Non-pigmented ciliary epithelial cell (primary cell): Measurements from ENCODE around the gene COL4A6.

Experiments
- DNase-seq: peaks from one replicate; pipeline ENCODE4 v3.0.0-alpha.2; 2010; ENCODE audit warnings: low read depth

The COL4A6 gene

GRCh38 chrX:108270739-108271396 is 167.4 kb downstream of the COL4A6 start:
- no peak for DNase-seq

GRCh38 chrX:108270280-108270679 is 167.9 kb downstream of the COL4A6 start:
- no peak for DNase-seq

GRCh38 chrX:108268434-108269080 is 169.7 kb downstream of the COL4A6 start:
- DNase-seq = no peak

- no peak for DNase-seq
Measured at GRCh38 chrX:108267557-108267956, 170.7 kb downstream of the COL4A6 start.

- no peak for DNase-seq
Measured at GRCh38 chrX:108264376-108264775, 173.8 kb downstream of the COL4A6 start.

- peak; percentile 35 for DNase-seq
Measured at GRCh38 chrX:108261549-108262203, 176.5 kb downstream of the COL4A6 start.

GRCh38 chrX:108257556-108257955 is 180.7 kb downstream of the COL4A6 start:
- DNase-seq = no peak

GRCh38 chrX:108254636-108255035 is 183.6 kb downstream of the COL4A6 start:
- DNase-seq = no peak

- no peak for DNase-seq
Measured at GRCh38 chrX:108250654-108251579, 187.3 kb downstream of the COL4A6 start.

GRCh38 chrX:108246304-108246954 is 191.8 kb downstream of the COL4A6 start:
- DNase-seq = no peak

GRCh38 chrX:108245462-108245861 is 192.8 kb downstream of the COL4A6 start:
- no peak for DNase-seq

GRCh38 chrX:108235986-108236385 is 202.2 kb downstream of the COL4A6 start:
- no peak for DNase-seq

- no peak for DNase-seq
Measured at GRCh38 chrX:108230574-108230973, 207.6 kb downstream of the COL4A6 start.

- no peak for DNase-seq
Measured at GRCh38 chrX:108224727-108225621, 213.2 kb downstream of the COL4A6 start.

- DNase-seq = no peak
Measured at GRCh38 chrX:108224218-108224617, 214.0 kb downstream of the COL4A6 start.

- no peak for DNase-seq
Measured at GRCh38 chrX:108223585-108223984, 214.6 kb downstream of the COL4A6 start.

- no peak for DNase-seq
Measured at GRCh38 chrX:108221301-108221864, 216.8 kb downstream of the COL4A6 start.

- DNase-seq = no peak
Measured at GRCh38 chrX:108219949-108220601, 218.1 kb downstream of the COL4A6 start.

GRCh38 chrX:108217876-108218275 is 220.3 kb downstream of the COL4A6 start:
- no peak for DNase-seq
